ENCODE data around the gene TSNAXIP1. TPM values are rescaled to one million over a fixed set of nuclear protein-coding genes. Genes with fewer than 3 reads are reported as not detected.

TSNAXIP1 gene
- total RNA-seq, 1 experiment from 2014 or later = 1.9 TPM

DNA sequence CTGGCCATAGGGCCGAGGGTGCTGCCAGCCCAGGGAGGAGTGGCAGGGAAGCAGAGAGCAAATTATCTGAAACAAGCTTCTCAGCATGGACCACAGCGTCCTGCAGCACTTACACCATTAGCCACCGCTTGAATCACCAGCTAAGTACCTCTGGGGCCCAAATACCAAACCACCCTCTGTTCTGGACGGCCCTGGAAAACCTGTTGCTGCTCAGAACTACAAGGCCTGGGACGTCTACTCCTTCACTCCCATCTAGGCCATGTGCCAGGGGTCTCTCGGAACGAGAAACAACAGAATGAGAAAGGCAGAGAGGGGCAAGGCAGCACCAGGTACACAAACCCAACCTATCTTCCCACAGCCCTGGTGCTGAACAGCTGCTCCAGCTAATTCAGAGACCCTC is 47.7 kb upstream of the TSNAXIP1 start:
- no peak overlapping the region for H2AFZ ChIP-seq
- H3K4me2 ChIP-seq = no peak overlapping the region
- H3K9me2 ChIP-seq (ENCODE audit: insufficient read depth) = no peaks in the 10 kb centered on the region
- DNase-seq = no peak
- H3K36me3 ChIP-seq (ENCODE audit: low read depth) = no peaks in the 10 kb centered on the region
- no peaks in the 10 kb centered on the region for H3K27me3 ChIP-seq (ENCODE audit: insufficient read depth, low read depth)
- no peak overlapping the region for H3K27ac ChIP-seq
- no peak overlapping the region for H3K4me3 ChIP-seq
- intact Hi-C loops (cut with micrococcal nuclease; ENCODE audit: unreplicated experiment) = no loop called here
- no peaks in the 10 kb centered on the region for H3K79me2 ChIP-seq (ENCODE audit: low read depth)
- ChIA-PET CTCF (no interaction called here), POLR2A (ENCODE audit: unreplicated experiment) (interaction anchor here (0.6 kb wide), 1 partner anchor 460 kb away, joined by 4 read pairs; no protein-coding TSS in a partner anchor)
- no peaks in the 10 kb centered on the region for H3F3A ChIP-seq (ENCODE audit: insufficient read depth, low read depth)
- no TSS peak for BruUV-seq (replicated peaks)
- H3K9me3 ChIP-seq (ENCODE audit: insufficient read depth, low read depth) = no peaks in the 10 kb centered on the region
- H4K20me1 ChIP-seq (ENCODE audit: insufficient read depth) = 0 out of 2 replicates have a peak, but pooled peaks cover 2% of the 10 kb centered on the region
- H3K4me1 ChIP-seq (replicated peaks; ENCODE audit: insufficient read depth) = no peaks in the 10 kb centered on the region
- TF ChIP-seq, protein P1, sequence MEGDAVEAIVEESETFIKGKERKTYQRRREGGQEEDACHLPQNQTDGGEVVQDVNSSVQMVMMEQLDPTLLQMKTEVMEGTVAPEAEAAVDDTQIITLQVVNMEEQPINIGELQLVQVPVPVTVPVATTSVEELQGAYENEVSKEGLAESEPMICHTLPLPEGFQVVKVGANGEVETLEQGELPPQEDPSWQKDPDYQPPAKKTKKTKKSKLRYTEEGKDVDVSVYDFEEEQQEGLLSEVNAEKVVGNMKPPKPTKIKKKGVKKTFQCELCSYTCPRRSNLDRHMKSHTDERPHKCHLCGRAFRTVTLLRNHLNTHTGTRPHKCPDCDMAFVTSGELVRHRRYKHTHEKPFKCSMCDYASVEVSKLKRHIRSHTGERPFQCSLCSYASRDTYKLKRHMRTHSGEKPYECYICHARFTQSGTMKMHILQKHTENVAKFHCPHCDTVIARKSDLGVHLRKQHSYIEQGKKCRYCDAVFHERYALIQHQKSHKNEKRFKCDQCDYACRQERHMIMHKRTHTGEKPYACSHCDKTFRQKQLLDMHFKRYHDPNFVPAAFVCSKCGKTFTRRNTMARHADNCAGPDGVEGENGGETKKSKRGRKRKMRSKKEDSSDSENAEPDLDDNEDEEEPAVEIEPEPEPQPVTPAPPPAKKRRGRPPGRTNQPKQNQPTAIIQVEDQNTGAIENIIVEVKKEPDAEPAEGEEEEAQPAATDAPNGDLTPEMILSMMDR (conservative IDR thresholded peaks at IDR 0.05) = no peak
- TF ChIP-seq EZH2 (IDR thresholded peaks at IDR 0.05; ENCODE audit: low read depth) = no peak

DNA sequence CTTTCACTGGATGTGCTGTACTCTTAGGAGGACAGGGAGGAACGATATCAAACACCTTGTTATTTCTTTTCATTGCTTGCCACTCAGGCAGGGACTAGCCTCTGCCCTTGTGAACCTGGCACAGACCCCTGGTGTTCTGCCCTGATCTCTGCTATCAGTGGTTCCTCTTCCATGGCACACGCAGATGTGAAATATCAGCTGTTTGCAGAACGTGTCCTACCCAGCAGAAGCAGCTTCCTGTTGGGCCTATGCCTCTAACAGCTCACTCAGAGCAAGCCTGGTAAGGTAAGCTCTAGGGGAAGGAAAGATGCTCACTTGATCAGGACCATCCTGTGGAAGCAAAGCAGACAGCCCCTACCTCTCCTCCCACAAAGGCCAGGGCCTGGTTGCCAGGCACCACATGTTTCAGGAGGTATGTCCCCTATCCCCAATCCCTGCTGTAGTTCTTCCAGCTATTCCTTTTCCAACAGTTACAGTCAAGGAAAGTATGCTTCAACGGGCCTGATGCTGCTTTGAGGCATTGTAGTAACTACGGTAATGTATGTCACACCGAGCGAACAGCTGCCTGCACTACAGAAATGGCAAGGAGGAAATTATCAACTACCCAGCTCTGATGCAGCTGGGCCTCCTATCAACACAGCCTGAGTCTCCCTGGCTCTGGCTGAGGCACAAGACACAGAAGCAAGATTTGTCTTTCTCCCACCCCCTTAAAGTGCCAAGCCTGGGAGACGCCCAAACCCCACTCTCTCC is 46.3 kb upstream of the TSNAXIP1 start:
- Histone ChIP-seq H3K36me3 (ENCODE audit: low read depth) (no peaks in the 10 kb centered on the region), H3K9me2 (ENCODE audit: insufficient read depth) (no peaks in the 10 kb centered on the region), H3K4me3 (no peak overlapping the region), H3K4me1 (replicated peaks; ENCODE audit: insufficient read depth) (no peaks in the 10 kb centered on the region), H3K79me2 (ENCODE audit: low read depth) (no peaks in the 10 kb centered on the region), H3K9me3 (ENCODE audit: insufficient read depth, low read depth) (no peaks in the 10 kb centered on the region), H3K4me2 (no peak overlapping the region), H3F3A (ENCODE audit: insufficient read depth, low read depth) (no peaks in the 10 kb centered on the region), H3K27ac (no peak overlapping the region), H3K27me3 (ENCODE audit: insufficient read depth, low read depth) (no peaks in the 10 kb centered on the region), H4K20me1 (ENCODE audit: insufficient read depth) (0 out of 2 replicates have a peak, but pooled peaks cover 2% of the 10 kb centered on the region), H2AFZ (no peak overlapping the region)
- DNase-seq = no peak
- CTCF ChIA-PET = interaction anchor here (0.7 kb wide), 1 partner anchor 55 kb away, joined by 3 read pairs; no protein-coding TSS in a partner anchor
- intact Hi-C loops (cut with micrococcal nuclease; ENCODE audit: unreplicated experiment) = no loop called here
- POLR2A ChIA-PET (ENCODE audit: unreplicated experiment) = interaction anchor here (0.6 kb wide), 1 partner anchor 18 kb away, joined by 14 read pairs; no protein-coding TSS in a partner anchor
- TF ChIP-seq, protein P1 (conservative IDR thresholded peaks at IDR 0.05) = no peak
- no peak for TF ChIP-seq EZH2 (IDR thresholded peaks at IDR 0.05; ENCODE audit: low read depth)
- BruUV-seq (replicated peaks) = no TSS peak

- Histone ChIP-seq H3K36me3 (ENCODE audit: low read depth) (no peaks in the 10 kb centered on the region), H2AFZ (no peak overlapping the region), H4K20me1 (ENCODE audit: insufficient read depth) (0 out of 2 replicates have a peak, but pooled peaks cover 2% of the 10 kb centered on the region), H3F3A (ENCODE audit: insufficient read depth, low read depth) (no peaks in the 10 kb centered on the region), H3K4me1 (replicated peaks; ENCODE audit: insufficient read depth) (no peaks in the 10 kb centered on the region), H3K4me3 (no peak overlapping the region), H3K27me3 (ENCODE audit: insufficient read depth, low read depth) (no peaks in the 10 kb centered on the region), H3K9me2 (ENCODE audit: insufficient read depth) (no peaks in the 10 kb centered on the region), H3K9me3 (ENCODE audit: insufficient read depth, low read depth) (no peaks in the 10 kb centered on the region), H3K79me2 (ENCODE audit: low read depth) (no peaks in the 10 kb centered on the region), H3K27ac (no peak overlapping the region), H3K4me2 (no peak overlapping the region)
- intact Hi-C loops (cut with micrococcal nuclease; ENCODE audit: unreplicated experiment) = no loop called here
- no TSS peak for BruUV-seq (replicated peaks)
- TF ChIP-seq EZH2 (IDR thresholded peaks at IDR 0.05; ENCODE audit: low read depth) = no peak
- TF ChIP-seq, protein P1 (conservative IDR thresholded peaks at IDR 0.05) = no peak
- POLR2A ChIA-PET (ENCODE audit: unreplicated experiment) = no interaction called here
- CTCF ChIA-PET = no interaction called here
- DNase-seq = no peak
Measured at GRCh38 chr16:67760956-67761230, 45.8 kb upstream of the TSNAXIP1 start.
